ENCODE data around the gene TPK1.

DNA sequence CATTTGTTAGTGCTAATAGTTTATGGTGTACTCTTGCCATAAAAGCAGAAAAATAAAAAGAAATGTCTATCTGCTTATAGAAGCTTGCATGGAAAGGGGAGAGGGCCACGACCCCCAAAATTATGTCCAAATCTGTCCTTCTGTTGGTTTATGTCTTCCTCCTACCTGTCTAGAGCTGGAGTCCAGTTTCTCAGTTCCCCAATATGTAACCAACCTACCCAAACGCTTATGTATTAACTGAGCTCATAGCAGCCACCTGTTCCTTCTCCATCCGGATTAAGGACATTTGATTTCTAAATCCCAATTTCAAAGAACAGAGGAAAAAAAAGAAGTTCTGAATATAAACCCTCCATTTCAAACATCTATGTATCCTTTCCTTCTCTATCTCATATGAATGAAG lies 30.3 kb upstream of the TPK1 start:
- TF ChIP-seq, protein P1, sequence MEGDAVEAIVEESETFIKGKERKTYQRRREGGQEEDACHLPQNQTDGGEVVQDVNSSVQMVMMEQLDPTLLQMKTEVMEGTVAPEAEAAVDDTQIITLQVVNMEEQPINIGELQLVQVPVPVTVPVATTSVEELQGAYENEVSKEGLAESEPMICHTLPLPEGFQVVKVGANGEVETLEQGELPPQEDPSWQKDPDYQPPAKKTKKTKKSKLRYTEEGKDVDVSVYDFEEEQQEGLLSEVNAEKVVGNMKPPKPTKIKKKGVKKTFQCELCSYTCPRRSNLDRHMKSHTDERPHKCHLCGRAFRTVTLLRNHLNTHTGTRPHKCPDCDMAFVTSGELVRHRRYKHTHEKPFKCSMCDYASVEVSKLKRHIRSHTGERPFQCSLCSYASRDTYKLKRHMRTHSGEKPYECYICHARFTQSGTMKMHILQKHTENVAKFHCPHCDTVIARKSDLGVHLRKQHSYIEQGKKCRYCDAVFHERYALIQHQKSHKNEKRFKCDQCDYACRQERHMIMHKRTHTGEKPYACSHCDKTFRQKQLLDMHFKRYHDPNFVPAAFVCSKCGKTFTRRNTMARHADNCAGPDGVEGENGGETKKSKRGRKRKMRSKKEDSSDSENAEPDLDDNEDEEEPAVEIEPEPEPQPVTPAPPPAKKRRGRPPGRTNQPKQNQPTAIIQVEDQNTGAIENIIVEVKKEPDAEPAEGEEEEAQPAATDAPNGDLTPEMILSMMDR (IDR thresholded peaks at IDR 0.05) = no peak
- TF ChIP-seq POLR2A (IDR thresholded peaks at IDR 0.05) = no peak
